ENCODE data around the gene SBK3.
"Not testable (repeated sequence)": the region's sequence is repeated elsewhere in the genome, so short reads cannot be mapped to it uniquely, and the experiment has no call there.

SBK3 gene

DNA sequence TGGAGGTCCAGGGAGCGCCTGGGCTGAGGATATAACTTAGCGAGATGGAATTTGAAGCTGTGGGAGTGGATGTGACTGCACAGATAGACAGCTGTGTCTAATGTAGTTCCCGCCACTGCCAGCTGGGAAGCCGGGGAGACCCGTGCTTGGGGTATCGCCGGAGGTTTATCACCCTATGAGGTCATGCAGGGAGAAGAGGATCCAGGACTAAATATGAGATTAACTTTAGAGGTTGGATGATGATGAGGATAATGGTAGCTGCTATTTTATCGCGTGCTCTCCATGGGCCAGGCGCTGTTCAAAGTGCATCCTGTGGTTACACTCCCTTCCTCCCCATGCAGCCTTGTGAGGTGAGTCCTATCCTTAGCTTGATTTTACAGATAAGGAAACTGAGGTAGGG is 37.2 kb downstream of the SBK3 start:
- peaks cover 11% of the 10 kb centered on the region for H3K4me1 Mint-ChIP-seq
- no peaks in the 10 kb centered on the region for H3K9me3 Mint-ChIP-seq
- H3K36me3 Mint-ChIP-seq (ENCODE audit: insufficient read depth), result peaks cover 11% of the 10 kb centered on the region
- DNase-seq (ENCODE audit: low spot score in 2 of 2) (no peak), ATAC-seq (replicated peaks; ENCODE audit: extremely low read depth, poor library complexity, severe bottlenecking) (no peak)
- H3K27ac Mint-ChIP-seq (ENCODE audit: low read depth), result no peak overlapping the region
- H3K27me3 Mint-ChIP-seq, result peaks cover 45% of the 10 kb centered on the region
- no peak overlapping the region for H3K4me3 Mint-ChIP-seq

DNA sequence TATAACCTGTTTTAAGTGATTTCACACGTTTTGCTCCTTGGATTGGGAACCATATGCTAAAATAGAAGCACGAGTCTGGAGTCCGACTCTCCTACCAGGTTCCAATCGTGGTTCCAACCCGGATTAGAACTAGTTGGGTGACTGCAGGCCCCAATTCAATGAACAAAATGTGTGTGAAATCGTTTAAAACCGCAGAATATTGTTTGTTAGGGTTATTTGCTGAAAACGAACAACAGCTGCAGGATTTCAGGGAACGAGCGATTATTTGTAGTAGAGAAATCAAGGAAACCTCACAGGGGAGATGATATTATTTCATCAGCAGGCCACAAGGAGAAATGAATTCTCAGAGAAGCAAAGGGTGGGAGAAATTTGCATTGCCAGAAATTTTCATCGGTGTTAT is 40.4 kb downstream of the SBK3 start:
- H3K9me3 Mint-ChIP-seq, result no peaks in the 10 kb centered on the region

DNA sequence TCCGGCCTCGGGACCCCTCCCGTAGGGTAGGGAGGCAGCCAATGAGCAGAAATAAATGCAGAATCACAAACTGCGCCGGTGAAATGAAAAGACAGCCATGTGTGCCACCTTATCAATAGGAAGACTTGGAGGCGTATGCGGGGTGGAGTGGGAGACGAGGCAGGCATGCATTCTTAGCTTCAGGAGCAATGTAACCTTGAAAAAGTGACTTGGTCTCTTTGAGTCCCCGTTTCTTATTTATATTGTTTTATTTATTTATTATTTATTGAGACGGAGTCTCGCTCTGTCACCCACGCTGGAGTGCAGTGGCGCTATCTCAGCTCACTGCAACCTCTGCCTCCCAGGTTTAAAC is 41.1 kb downstream of the SBK3 start:
- Mint-ChIP-seq H3K4me1 (peaks cover 13% of the 10 kb centered on the region), H3K27me3 (peaks cover 18% of the 10 kb centered on the region), H3K36me3 (ENCODE audit: insufficient read depth) (peaks cover 16% of the 10 kb centered on the region), H3K27ac (ENCODE audit: low read depth) (peak overlapping the region; percentile 82), H3K4me3 (peak overlapping the region; percentile 84), H3K9me3 (no peaks in the 10 kb centered on the region)
- DNase-seq (ENCODE audit: low spot score in 2 of 2) (no peak), ATAC-seq (replicated peaks; ENCODE audit: extremely low read depth, poor library complexity, severe bottlenecking) (peak; percentile 5)

More for the DNA sequence above, 40.4 kb downstream of the SBK3 start:
- ATAC-seq (replicated peaks; ENCODE audit: extremely low read depth, poor library complexity, severe bottlenecking) (no peak), DNase-seq (ENCODE audit: low spot score in 2 of 2) (no peak)
- Mint-ChIP-seq H3K4me1 (peaks cover 13% of the 10 kb centered on the region), H3K4me3 (no peak overlapping the region), H3K36me3 (ENCODE audit: insufficient read depth) (peaks cover 16% of the 10 kb centered on the region), H3K27me3 (peaks cover 22% of the 10 kb centered on the region), H3K27ac (ENCODE audit: low read depth) (no peak overlapping the region)

GRCh38 chr19:55503502-55504251 is 41.7 kb downstream of the SBK3 start:
- peak overlapping the region; percentile 82 for H3K27ac Mint-ChIP-seq (ENCODE audit: low read depth)
- peak; percentile 88 to 97 for DNase-seq (ENCODE audit: low spot score in 2 of 2)
- H3K4me1 Mint-ChIP-seq, result peaks cover 13% of the 10 kb centered on the region
- peak overlapping the region; percentile 84 for H3K4me3 Mint-ChIP-seq
- no peaks in the 10 kb centered on the region for H3K9me3 Mint-ChIP-seq
- H3K36me3 Mint-ChIP-seq (ENCODE audit: insufficient read depth), result peaks cover 16% of the 10 kb centered on the region
- H3K27me3 Mint-ChIP-seq, result peaks cover 13% of the 10 kb centered on the region
- ATAC-seq (replicated peaks; ENCODE audit: extremely low read depth, poor library complexity, severe bottlenecking), result peak; percentile 95

DNA sequence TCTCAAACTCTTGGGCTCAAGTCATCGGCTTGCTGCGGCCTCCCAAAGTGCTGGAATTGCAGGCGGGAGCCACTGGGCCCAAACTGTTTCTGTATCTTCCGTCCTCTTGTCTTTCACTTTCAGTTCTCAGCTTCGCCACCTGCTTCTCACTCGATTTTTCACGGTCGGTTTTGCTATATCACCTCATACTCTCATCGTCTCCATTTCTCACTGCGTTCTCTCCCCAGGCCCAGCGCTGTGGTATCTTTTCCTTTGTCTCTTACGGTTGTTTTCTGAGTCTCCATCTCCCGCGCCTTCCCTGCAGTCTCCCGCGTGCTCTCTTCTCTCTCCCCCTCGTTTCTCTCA is 42.2 kb downstream of the SBK3 start:
- Mint-ChIP-seq H3K4me1 (peaks cover 13% of the 10 kb centered on the region), H3K36me3 (ENCODE audit: insufficient read depth) (peaks cover 16% of the 10 kb centered on the region), H3K27me3 (peaks cover 9% of the 10 kb centered on the region), H3K27ac (ENCODE audit: low read depth) (peak overlapping the region; percentile 82), H3K4me3 (peak overlapping the region; percentile 84), H3K9me3 (no peaks in the 10 kb centered on the region)
- ATAC-seq (replicated peaks; ENCODE audit: extremely low read depth, poor library complexity, severe bottlenecking), result peak; percentile 25
- no peak for DNase-seq (ENCODE audit: low spot score in 2 of 2)

- H3K4me1 Mint-ChIP-seq, result peaks cover 13% of the 10 kb centered on the region
- no peak overlapping the region for H3K4me3 Mint-ChIP-seq
- peaks cover 2% of the 10 kb centered on the region for H3K27me3 Mint-ChIP-seq
- H3K27ac Mint-ChIP-seq (ENCODE audit: low read depth), result no peak overlapping the region
- peaks cover 16% of the 10 kb centered on the region for H3K36me3 Mint-ChIP-seq (ENCODE audit: insufficient read depth)
- no peak for ATAC-seq (replicated peaks; ENCODE audit: extremely low read depth, poor library complexity, severe bottlenecking)
- H3K9me3 Mint-ChIP-seq, result no peaks in the 10 kb centered on the region
- no peak for DNase-seq (ENCODE audit: low spot score in 2 of 2)
Observed at GRCh38 chr19:55502197-55502952, 43.0 kb downstream of the SBK3 start.

DNA sequence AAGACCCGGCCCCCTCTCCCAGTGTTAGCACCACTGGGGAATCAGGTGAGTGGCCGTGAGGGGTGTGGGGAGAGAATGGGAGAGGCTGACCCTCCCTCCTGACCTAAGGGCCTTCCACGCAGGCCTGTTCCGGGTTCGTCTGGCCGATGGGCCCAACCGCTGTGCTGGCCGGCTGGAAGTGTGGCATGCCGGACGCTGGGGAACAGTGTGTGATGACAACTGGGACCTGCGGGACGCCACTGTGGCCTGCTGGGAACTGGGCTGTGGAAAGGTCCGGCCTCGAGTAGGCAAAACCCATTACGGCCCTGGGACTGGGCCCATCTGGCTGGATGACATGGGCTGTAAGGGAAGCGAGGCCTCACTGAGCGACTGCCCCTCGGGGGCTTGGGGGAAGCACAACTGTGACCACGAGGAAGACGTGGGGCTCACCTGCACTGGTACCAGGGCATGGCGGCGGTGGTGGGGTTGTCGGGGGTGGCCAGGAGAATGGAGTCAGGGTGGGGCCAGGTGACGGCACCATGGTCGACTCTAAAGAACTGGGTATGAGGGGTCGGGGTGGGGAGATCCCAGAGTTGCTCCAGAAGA is 44.9 kb downstream of the SBK3 start:
- peaks cover 13% of the 10 kb centered on the region for H3K4me1 Mint-ChIP-seq
- H3K9me3 Mint-ChIP-seq, result no peaks in the 10 kb centered on the region
- H3K27me3 Mint-ChIP-seq, result no peaks in the 10 kb centered on the region
- no peak for DNase-seq (ENCODE audit: low spot score in 2 of 2)
- H3K4me3 Mint-ChIP-seq, result no peak overlapping the region
- peaks cover 16% of the 10 kb centered on the region for H3K36me3 Mint-ChIP-seq (ENCODE audit: insufficient read depth)
- H3K27ac Mint-ChIP-seq (ENCODE audit: low read depth), result no peak overlapping the region
- ATAC-seq (replicated peaks; ENCODE audit: extremely low read depth, poor library complexity, severe bottlenecking), result no peak

- no peaks in the 10 kb centered on the region for H3K9me3 Mint-ChIP-seq
- peaks cover 5% of the 10 kb centered on the region for H3K4me1 Mint-ChIP-seq
- DNase-seq (ENCODE audit: low spot score in 2 of 2), result no peak
- H3K27me3 Mint-ChIP-seq, result peaks cover under 1% of the 10 kb centered on the region
- no peak overlapping the region for H3K27ac Mint-ChIP-seq (ENCODE audit: low read depth)
- peaks cover 7% of the 10 kb centered on the region for H3K36me3 Mint-ChIP-seq (ENCODE audit: insufficient read depth)
- H3K4me3 Mint-ChIP-seq, result no peak overlapping the region
- ATAC-seq (replicated peaks; ENCODE audit: extremely low read depth, poor library complexity, severe bottlenecking), result no peak
Observed at GRCh38 chr19:55498246-55498840, 47.0 kb downstream of the SBK3 start.

DNA sequence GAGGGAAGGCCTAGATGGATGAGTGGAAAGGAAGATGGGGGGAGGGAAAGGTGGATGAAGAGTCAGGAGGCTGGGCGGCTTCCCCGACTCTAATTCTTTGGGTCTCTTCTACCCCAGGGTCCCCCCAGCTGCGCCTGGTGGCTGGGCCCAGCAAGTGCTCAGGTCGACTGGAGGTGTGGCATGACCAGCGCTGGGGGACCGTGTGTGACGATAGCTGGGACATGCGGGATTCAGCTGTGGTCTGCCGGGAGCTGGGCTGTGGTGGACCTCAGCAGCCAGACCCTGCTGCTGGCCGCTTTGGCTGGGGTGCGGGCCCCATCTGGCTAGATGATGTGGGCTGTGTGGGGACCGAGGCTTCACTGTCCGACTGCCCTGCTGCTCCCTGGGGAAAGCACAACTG is 47.6 kb downstream of the SBK3 start:
- Mint-ChIP-seq H3K9me3 (no peaks in the 10 kb centered on the region), H3K4me3 (no peak overlapping the region), H3K4me1 (no peaks in the 10 kb centered on the region), H3K27ac (ENCODE audit: low read depth) (no peak overlapping the region), H3K36me3 (ENCODE audit: insufficient read depth) (peaks cover 3% of the 10 kb centered on the region), H3K27me3 (peaks cover 6% of the 10 kb centered on the region)
- no peak for ATAC-seq (replicated peaks; ENCODE audit: extremely low read depth, poor library complexity, severe bottlenecking)
- no peak for DNase-seq (ENCODE audit: low spot score in 2 of 2)

DNA sequence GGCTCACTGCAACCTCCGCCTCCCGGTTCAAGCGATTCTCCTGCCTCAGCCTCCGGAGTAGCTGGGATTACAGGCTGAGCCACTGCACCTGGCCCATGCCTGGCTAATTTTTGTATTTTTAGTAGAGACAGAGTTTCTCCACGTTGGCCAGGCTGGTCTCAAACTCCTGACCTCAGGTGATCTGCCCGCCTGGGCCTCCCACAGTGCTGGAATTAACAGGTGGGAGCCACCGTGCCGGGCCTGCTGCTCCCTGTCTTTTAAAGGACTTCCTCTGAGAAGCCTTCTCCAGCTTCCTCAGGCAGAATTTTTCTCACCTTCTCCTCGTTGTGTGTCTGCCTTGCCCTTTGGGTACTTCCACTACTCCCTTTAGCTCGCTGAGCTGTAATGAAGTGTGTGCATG is 48.5 kb downstream of the SBK3 start:
- peaks cover 16% of the 10 kb centered on the region for H3K27me3 Mint-ChIP-seq
- not testable (repeated sequence) for DNase-seq (ENCODE audit: low spot score in 2 of 2); H3K4me3 Mint-ChIP-seq; H3K9me3 Mint-ChIP-seq; H3K27ac Mint-ChIP-seq (ENCODE audit: low read depth); H3K36me3 Mint-ChIP-seq (ENCODE audit: insufficient read depth); H3K4me1 Mint-ChIP-seq; ATAC-seq (replicated peaks; ENCODE audit: extremely low read depth, poor library complexity, severe bottlenecking)

- Mint-ChIP-seq H3K27me3 (peaks cover 18% of the 10 kb centered on the region), H3K4me3 (no peak overlapping the region), H3K4me1 (no peaks in the 10 kb centered on the region), H3K9me3 (no peaks in the 10 kb centered on the region), H3K36me3 (ENCODE audit: insufficient read depth) (no peaks in the 10 kb centered on the region), H3K27ac (ENCODE audit: low read depth) (no peak overlapping the region)
- ATAC-seq (replicated peaks; ENCODE audit: extremely low read depth, poor library complexity, severe bottlenecking), result no peak
- no peak for DNase-seq (ENCODE audit: low spot score in 2 of 2)
Observed at GRCh38 chr19:55495646-55496349, 49.5 kb downstream of the SBK3 start.

GRCh38 chr19:55494172-55494761 is 51.1 kb downstream of the SBK3 start:
- Mint-ChIP-seq H3K27me3 (peaks cover 18% of the 10 kb centered on the region), H3K4me1 (no peaks in the 10 kb centered on the region), H3K4me3 (peak overlapping the region; percentile 45), H3K9me3 (no peaks in the 10 kb centered on the region), H3K27ac (ENCODE audit: low read depth) (no peak overlapping the region), H3K36me3 (ENCODE audit: insufficient read depth) (peaks cover 3% of the 10 kb centered on the region)
- ATAC-seq (replicated peaks; ENCODE audit: extremely low read depth, poor library complexity, severe bottlenecking) (no peak), DNase-seq (ENCODE audit: low spot score in 2 of 2) (no peak)

All from central memory CD8-positive, alpha-beta T cell (primary cell).